Upper lobe of left lung (tissue), 4 donors: Measurements from ENCODE around the gene IPMK.

Experiments
- CTCF ChIP-seq, 6 experiments: fragments of 450-650 bp in 4 of 6; fragments of 200-600 bp in 2 of 6; sonication (generic) in 2 of 6; IDR thresholded peaks; one replicate each; pipeline ENCODE4 v1.5.1; 2016 to 2019; ENCODE audit warnings: antibody characterized with exemption in 6 of 6
- POLR2AphosphoS5 ChIP-seq, 2 donors: sonication (generic); formaldehyde crosslinking; IDR thresholded peaks; one replicate each; pipeline ENCODE4 v1.5.1; 2017; ENCODE audit warnings: antibody characterized with exemption in 2 of 2

GRCh38 chr10:58258977-58259692, 8.6 kb downstream of the IPMK start:
- TF ChIP-seq CTCF (IDR thresholded peaks at IDR 0.05) (no peak), POLR2AphosphoS5 (IDR thresholded peaks at IDR 0.05) (no peak)
